NCI-H1105 treated with DMSO at 0.1 percent for 48 hours (cell line): ENCODE results near the gene CUEDC1.
A peak's percentile ranks its signal among the peaks of the same experiment; 100 is the strongest.

Source experiments
- DNase-seq: peaks from one replicate; lab custom pipeline; 2025; lab: John Stamatoyannopoulos, UW

Gene CUEDC1

GRCh38 chr17:57874434-57875289 lies 80.5 kb downstream of the CUEDC1 start:
- DNase-seq = no peak

GRCh38 chr17:57874058-57874419 lies 81.2 kb downstream of the CUEDC1 start:
- DNase-seq = no peak

DNA sequence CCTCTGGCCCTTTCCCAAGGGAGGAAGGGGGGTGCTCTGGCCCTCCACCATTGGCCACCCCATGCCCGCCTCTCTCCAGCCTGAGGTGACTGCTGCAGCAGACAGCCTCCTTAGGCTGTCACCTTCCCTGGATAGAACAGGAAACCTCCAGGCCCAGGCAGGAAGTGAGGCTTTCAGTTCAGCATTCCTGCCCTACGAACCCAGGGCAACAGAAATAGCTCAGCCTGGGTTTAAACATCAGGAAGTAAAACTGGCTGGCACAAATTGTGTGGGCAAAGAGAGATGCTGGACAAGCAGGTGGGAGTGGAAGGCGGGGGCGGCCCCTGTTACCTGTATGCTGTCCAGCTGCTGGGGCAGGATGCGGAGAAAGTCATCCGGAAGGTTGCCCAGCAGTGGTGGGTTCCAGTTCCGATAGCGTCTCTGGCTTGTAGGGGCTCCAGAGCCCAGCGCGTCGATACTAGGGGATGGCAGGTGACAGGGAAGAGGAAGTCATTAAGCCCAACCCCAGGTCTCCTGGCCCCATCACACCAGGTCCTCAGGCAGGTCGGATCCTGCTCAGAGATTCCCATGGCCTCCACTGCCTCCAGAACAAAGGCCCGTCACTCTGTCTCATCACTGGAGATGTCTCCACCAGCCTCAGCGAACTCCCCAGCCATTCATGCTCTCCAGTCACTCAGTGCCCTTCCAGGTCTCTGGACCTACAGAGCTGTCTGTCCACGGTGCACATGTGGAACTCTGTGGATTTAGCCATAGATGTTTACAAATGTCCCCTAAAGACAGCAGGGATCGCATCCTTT lies 81.8 kb downstream of the CUEDC1 start:
- DNase-seq = no peak

- DNase-seq = no peak
Measured at GRCh38 chr17:57872536-57872935, 82.7 kb downstream of the CUEDC1 start.

GRCh38 chr17:57871863-57872262 lies 83.3 kb downstream of the CUEDC1 start:
- DNase-seq = no peak

DNA sequence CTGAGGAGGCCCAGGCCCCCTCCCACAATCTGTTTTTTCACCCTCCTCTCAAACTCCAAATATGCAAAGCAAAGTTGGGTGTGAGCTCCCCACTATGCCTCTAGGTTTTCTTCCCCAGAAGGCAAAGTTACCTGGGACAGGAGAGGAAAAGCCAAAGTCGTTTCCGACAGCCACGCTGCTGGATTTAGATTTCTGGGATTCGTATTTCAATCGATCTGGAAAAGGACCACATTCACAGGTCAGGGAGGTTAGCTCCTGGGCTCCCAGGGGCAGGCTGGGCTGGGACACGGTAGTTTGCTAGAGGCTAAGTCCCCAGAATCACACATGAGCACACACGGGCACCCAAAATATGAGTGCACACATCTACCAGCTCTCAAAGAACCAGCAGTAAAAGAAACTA lies 84.1 kb downstream of the CUEDC1 start:
- no peak for DNase-seq

DNA sequence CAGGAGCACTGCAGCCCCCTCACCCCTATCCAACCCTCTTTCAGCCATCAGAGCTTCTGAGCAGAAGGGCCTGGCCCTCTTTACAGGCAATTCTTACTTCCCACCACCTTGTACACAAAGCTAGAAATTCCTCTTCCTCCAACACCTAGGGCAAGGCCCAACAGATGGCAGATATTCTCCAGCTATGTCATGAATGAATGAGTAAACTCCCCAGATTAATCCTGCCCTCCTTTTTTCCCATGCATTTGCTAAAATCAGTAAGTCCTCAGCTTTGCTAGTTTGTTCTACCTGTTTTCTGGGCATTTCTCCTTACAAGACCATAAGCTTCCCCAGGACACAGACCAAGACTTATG lies 85.0 kb downstream of the CUEDC1 start:
- no peak for DNase-seq

GRCh38 chr17:57869617-57870282 lies 85.5 kb downstream of the CUEDC1 start:
- no peak for DNase-seq

DNA sequence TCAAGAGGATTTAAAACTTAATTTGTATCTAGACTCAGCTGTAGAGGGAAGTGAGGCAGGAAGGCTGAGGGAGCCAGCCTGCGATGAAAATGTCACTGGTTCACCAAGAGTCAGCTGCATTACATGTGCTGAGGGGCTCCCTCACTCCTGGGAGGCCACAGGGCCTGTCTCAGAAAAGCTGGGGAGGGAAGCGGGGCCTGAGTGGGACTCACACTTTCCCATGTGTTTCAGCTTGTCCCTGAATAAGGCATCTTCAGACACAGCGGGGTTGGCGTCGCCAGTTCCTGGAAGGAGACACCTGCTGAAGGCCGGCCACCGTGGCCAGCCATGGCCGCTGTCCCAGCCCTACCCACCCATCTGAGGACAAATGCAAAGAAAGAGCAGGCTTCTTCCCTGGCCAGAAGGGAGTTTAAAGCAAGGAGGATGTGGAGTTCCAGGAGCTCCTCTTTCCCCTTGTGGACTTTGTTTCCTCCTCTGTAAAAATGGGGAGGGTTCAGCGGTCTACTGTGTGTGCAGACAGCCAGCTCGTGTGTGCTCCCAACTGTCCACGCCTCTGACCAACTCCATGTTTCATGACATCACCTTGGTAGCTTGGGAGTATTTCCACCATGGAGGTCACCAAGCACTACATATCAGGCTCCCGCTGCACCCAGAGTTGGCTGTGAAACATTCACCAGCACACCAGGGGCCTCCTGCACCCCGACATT lies 86.1 kb downstream of the CUEDC1 start:
- no peak for DNase-seq

GRCh38 chr17:57868007-57868909 lies 87.0 kb downstream of the CUEDC1 start:
- DNase-seq = no peak

- DNase-seq = no peak
Measured at GRCh38 chr17:57867126-57867525, 88.1 kb downstream of the CUEDC1 start.

DNA sequence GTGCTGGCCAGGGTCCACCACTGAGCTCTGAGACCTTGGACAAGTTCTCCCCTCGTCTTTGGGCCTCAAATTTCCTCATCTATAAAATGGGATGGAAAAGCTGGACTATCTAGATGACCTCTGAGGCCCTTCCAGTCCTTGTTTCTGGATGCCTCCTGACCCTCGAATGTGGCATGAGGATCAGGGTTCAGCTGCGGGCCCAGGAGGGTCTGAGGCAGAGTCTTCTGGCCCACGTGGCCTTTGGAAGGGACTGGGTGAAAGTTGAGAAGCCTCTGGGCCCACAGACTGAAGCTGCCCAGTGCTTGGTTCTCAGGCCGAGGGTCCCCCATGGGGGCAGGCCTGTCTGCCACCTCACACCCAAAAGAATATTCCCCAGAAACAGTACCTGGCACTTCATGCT lies 88.5 kb downstream of the CUEDC1 start:
- DNase-seq = no peak

DNA sequence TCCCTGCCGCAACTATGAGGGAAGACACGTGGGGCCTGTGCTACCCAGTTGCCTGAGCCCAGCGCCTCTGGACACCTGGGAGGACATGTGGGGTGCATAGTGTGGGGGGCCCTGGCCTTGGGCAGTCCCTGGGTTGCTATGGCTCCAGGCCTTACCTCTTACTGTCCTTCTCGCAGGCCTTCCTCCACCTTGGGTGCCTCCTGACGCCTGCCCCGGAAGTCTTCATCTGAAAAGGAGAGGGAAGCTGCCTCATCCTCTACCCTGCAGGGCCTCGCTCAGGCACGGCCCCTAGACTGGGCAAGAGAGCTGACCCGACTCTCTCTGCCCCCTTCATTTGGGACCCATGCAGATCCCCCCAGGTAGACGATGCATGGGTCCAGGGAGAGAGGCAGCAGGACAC lies 88.9 kb downstream of the CUEDC1 start:
- DNase-seq = no peak

DNA sequence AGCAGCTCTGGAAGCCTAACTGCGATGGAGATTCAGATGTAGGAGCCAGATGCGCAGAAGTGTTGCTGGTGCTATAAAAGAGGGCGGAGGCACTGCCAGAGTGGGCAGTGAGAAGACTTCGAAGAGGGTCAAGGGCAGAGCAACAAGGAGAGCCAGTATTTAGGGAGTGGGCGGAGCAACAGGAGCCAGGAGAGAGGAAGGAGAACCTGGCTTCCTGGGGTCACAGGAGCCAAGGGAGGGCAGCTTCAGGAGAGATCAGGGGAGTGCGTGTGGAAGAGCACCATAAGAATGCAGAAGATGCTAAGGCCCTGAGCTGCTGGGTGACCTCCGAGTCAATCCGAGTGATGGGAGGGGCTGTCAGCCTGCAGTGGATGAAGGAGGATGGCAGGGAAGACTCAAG lies 90.9 kb downstream of the CUEDC1 start:
- DNase-seq = no peak

GRCh38 chr17:57862694-57863667 lies 92.2 kb downstream of the CUEDC1 start:
- no peak for DNase-seq

GRCh38 chr17:57861790-57862693 lies 93.2 kb downstream of the CUEDC1 start:
- no peak for DNase-seq

DNA sequence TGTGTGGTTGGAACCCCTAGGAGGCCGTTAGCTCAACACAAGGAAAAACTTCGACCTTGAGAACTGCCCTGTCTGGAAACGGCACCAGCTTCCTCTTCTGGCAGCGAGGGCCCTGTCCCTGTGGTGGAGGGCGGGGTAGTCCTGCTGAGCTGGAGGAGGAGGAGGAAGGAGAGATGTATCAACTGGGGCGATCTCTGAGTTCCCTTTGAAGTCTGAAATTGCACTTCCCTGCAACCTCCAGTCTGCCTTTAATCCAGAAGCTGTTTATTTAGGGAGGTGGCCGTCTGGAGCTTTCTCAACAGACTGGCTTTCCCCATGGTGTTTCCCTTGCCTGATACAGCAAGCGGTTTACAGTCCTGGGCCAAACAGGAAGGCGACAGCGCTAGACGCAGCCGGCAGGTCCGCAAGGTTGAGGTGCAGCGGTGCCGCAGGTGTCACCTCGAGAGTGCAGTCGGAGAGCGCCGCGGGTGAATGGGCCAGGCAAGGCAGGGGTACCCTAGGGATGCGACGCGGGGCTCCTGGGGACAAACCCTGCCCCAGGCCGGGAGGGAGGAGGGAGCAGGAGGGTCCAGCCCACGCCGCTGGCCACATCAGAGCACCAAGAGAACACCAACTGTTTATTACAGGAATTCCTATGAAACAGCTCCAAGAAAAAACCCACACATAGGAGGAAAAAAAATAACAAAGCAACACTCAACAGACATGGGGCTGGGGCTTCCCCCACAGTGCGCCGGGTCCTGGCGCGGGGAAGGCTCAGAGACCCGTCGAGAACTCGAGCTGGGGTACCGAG lies 94.0 kb downstream of the CUEDC1 start:
- DNase-seq = peak; percentile 13

DNA sequence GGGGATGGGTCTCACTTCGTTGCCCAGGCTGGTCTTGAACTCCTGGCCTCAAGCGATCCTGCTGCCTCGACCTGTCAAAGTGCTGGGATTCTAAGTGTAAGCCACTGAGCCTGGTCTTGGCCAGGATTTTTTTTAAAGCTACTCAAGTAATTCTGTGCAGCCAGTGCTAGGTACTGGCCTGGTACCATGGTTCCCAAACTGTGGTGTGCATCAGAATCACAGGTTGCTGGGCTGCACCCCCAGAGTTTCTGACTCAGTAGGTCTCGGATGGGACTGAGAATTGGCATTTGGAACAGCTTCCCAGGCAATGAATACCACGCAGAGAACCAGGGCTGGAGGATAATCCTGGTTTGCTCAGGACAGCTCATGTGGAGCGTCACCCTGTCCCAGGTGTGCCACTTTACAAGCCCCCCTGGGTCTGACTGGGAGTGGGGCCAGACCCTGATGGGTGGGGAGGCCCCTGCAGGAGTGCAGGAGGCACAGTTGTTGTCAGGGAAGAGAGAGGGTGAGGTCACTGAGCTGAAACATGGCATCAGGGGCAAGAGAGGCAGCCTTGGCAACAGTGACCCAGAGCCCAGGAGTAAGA lies 94.7 kb downstream of the CUEDC1 start:
- DNase-seq = no peak
